BE2C (cell line): ENCODE data around the gene RNF11.

ENCODE experiments used
- DNase-seq: peaks from one replicate; pipeline ENCODE4 v3.0.0-alpha.2; 2020
- H3K27me3 ChIP-seq: fragments of 250-450 bp; sonication (Bioruptor Pico); 2 replicates; pipeline ENCODE4 v1.5.1; 2020; ENCODE audit warnings: mild to moderate bottlenecking
- H3K36me3 ChIP-seq: fragments of 250-450 bp; sonication (Bioruptor Pico); 2 replicates; pipeline ENCODE4 v1.5.1; 2020; ENCODE audit warnings: mild to moderate bottlenecking
- H3K4me1 ChIP-seq: fragments of 250-450 bp; sonication (Bioruptor Pico); 2 replicates; pipeline ENCODE4 v1.5.1; 2020
- H3K4me3 ChIP-seq: 2 replicates; pipeline ENCODE4 v1.5.1; 2011; ENCODE audit warnings: low read depth, low read length
- H3K9me3 ChIP-seq: fragments of 250-450 bp; sonication (Bioruptor Pico); 2 replicates; pipeline ENCODE4 v1.5.1; 2020
- TF ChIP-seq, protein P1 (sequence below): IDR thresholded peaks from 2 replicates; pipeline ENCODE4 v1.5.1; 2012; ENCODE audit warnings: mild to moderate bottlenecking, low read depth, low read length

RNF11 gene

DNA sequence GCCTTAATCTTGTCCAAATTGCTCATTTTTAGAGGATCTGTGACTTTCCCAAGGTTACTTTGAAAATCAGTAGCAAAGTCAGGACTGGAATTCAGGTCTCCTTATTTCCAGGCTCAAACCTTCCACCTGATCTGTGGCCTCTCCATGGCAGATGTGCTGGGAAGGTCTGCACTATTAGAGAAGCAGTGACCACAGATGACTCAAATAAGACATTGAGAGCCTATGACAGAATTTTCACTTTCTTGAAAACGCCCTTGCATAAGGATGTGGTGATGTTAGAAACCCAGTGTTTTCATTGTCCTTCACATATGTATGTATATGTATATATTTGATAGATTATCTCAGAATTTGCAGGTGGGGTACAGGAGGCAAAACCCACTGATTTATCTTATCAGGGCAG, 49.0 kb downstream of the RNF11 start:
- no peaks in the 10 kb centered on the region for H3K9me3 ChIP-seq
- no peaks in the 10 kb centered on the region for H3K27me3 ChIP-seq
- no peak for DNase-seq
- H3K36me3 ChIP-seq: no peaks in the 10 kb centered on the region
- TF ChIP-seq, protein P1, sequence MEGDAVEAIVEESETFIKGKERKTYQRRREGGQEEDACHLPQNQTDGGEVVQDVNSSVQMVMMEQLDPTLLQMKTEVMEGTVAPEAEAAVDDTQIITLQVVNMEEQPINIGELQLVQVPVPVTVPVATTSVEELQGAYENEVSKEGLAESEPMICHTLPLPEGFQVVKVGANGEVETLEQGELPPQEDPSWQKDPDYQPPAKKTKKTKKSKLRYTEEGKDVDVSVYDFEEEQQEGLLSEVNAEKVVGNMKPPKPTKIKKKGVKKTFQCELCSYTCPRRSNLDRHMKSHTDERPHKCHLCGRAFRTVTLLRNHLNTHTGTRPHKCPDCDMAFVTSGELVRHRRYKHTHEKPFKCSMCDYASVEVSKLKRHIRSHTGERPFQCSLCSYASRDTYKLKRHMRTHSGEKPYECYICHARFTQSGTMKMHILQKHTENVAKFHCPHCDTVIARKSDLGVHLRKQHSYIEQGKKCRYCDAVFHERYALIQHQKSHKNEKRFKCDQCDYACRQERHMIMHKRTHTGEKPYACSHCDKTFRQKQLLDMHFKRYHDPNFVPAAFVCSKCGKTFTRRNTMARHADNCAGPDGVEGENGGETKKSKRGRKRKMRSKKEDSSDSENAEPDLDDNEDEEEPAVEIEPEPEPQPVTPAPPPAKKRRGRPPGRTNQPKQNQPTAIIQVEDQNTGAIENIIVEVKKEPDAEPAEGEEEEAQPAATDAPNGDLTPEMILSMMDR: no peak
- H3K4me1 ChIP-seq: peaks cover 13% of the 10 kb centered on the region
- no peak overlapping the region for H3K4me3 ChIP-seq

DNA sequence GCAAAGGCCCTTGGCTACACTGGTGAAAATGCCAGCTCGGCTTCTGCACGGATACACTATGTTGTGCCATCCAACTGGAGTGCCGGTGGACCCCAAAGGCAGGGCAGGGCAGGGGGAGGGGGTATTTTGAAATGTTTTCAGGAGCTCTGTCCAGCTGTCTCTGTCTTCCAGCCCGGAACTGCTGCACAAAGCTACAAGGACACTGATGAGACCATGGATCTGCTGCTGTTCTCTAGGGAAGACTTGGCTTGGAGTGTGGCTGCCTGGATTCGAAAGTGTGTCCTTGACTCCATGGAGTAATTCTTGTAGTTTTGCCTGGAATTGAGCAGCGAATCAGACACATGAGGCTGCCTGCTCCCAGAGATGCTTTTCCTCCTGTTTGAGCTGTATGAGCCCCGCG, 51.9 kb downstream of the RNF11 start:
- TF ChIP-seq, protein P1: no peak
- H3K4me1 ChIP-seq: peaks cover 10% of the 10 kb centered on the region
- no peaks in the 10 kb centered on the region for H3K36me3 ChIP-seq

DNA sequence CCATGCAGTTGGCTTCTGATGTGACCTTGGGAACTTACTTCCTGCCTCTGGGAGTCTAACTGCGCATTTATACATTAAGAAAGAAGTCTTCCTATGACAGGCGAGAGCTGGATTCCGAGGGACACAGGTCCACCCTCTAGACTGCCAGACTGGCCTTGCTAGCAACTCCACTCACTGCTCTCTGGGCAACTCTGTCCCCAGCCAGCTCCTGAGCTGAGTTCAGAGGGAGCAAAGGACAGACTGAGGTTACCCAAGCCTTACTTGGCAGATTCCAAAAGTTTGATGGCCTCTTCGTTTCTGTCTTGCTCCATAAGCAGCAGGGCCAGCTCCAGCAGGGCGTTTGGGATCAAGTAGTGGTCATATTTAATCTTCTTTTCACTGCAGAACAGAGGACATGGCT, 52.5 kb downstream of the RNF11 start:
- no peak overlapping the region for H3K4me3 ChIP-seq
- no peak for DNase-seq
- H3K36me3 ChIP-seq: no peaks in the 10 kb centered on the region
- H3K9me3 ChIP-seq: no peaks in the 10 kb centered on the region
- TF ChIP-seq, protein P1: no peak
- H3K4me1 ChIP-seq: peaks cover 10% of the 10 kb centered on the region
- no peaks in the 10 kb centered on the region for H3K27me3 ChIP-seq

More for the DNA sequence above, 51.9 kb downstream of the RNF11 start:
- Histone ChIP-seq H3K4me3 (no peak overlapping the region), H3K9me3 (no peaks in the 10 kb centered on the region), H3K27me3 (no peaks in the 10 kb centered on the region)
- DNase-seq: no peak

DNA sequence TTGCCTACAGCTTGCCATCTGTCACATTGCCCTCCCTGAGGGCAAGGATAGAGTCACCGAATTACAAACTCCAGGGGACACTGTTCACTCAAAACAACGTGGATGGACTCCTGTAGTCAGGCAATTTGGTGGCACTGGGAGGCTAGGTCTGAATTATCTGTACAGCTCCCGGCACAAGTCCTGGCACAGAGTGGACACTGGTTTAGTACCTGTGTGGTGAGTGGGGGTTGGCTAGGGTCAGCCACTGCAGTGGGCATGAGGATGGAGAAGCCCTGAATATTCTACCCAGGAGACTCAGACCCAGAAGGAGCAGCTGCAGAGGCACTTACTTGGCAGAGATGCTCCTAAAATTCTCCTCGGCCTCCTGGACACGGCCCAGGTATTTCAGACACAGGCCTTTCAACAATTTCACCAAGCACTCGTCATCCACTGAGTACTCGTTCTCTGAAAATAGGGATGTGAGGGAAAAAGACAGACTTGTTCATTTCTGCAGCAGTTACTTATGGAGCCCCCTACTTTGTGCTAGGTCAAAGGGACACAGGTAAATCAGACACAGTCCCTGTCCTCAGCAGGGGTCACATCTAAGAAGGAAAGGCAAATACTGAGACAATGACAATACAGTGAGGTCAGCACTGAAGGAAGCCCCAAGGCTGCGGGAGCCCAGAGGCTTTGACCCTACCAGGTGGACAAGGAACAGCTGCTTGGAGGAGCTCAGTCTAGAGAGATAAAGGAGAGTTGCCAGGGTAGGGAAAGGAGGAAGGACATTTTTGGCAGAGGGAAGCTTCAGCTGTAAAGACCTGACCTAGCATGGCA, 53.8 kb downstream of the RNF11 start:
- Histone ChIP-seq H3K27me3 (no peaks in the 10 kb centered on the region), H3K4me1 (0 out of 2 replicates have a peak, but pooled peaks cover 2% of the 10 kb centered on the region), H3K4me3 (no peak overlapping the region), H3K9me3 (no peaks in the 10 kb centered on the region), H3K36me3 (no peaks in the 10 kb centered on the region)
- TF ChIP-seq, protein P1: no peak
- DNase-seq: no peak

DNA sequence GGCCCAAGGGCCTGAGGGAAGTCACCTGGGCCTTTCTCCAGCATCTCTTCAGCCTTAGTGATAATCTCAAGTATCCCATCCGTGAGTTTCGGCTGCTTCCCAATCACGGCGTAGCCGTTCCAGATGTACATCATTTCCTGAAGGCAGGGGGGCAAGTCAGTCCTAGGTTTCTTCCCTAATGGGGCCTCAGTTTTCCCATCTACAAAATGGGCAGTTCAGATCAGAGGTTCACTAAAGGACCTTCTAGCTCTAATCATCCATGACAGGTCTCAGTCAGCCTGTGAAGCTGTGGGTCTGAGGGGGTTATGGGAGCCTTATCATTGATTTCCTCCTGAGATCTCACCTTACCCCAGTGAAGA, 54.4 kb downstream of the RNF11 start:
- H3K36me3 ChIP-seq: no peaks in the 10 kb centered on the region
- TF ChIP-seq, protein P1: no peak
- H3K4me3 ChIP-seq: no peak overlapping the region
- H3K9me3 ChIP-seq: no peaks in the 10 kb centered on the region
- H3K27me3 ChIP-seq: no peaks in the 10 kb centered on the region
- DNase-seq: no peak
- H3K4me1 ChIP-seq: no peaks in the 10 kb centered on the region

DNA sequence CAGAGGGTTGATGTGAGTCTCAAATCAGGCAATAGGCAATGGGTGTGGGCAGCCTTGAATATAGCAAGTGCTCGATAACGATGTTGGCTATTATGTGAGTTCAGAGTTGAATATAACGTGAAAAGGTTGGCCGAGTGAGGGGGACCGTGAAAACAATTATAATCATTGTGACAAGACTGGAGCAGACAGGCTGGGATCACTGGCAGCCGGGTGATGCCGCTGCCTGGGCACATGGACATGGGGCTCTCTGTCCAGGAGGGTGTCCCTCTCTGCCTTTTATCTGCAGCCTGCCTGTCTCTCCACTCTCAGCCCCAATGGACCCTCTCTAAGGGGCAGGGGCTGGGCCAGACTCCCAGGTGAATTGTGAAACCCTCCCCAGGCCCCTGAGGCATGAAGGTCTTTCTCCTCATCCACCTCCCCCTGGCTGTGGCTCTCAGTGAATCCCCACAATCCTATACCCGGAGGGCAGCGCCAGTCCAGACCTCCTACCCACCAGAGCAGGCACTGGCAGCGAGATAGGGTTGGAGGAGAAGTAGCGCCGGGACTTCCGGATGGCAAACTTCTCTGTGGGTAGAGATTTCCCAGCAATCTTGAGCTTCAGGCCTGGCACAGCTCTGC, 57.9 kb downstream of the RNF11 start:
- H3K4me3 ChIP-seq: no peak overlapping the region
- DNase-seq: no peak

More for the DNA sequence above, 57.9 kb downstream of the RNF11 start:
- H3K36me3 ChIP-seq: no peaks in the 10 kb centered on the region
- no peaks in the 10 kb centered on the region for H3K4me1 ChIP-seq
- H3K27me3 ChIP-seq: no peaks in the 10 kb centered on the region
- no peaks in the 10 kb centered on the region for H3K9me3 ChIP-seq
- TF ChIP-seq, protein P1: no peak
